IMR-90 (cell line): ENCODE data around the gene DOK6. TPM values are rescaled to one million over a fixed set of nuclear protein-coding genes. Genes with fewer than 3 reads are reported as not detected.
A peak's percentile ranks its signal among the peaks of the same experiment; 100 is the strongest.

Experiments
- ATAC-seq: fragments of 200-7000 bp; cut with Tn5 transposase; 2 replicates; pipeline ENCODE4 v1.9.1; 2020; ENCODE audit warnings: low read depth, mild to moderate bottlenecking, moderate library complexity
- BruUV-seq: library from RNA; stranded (reverse); fragments of 400-500 nt; replicated peaks from 2 replicates; lab custom pipeline; 2021; lab: Mats Ljungman, UMichigan
- CTCF ChIA-PET: fragments of 300-600 bp; formaldehyde crosslinking; extraction: SDS; loops from one replicate; lab custom pipeline; 2021; ENCODE audit warnings: antibody characterized with exemption; lab: Yijun Ruan, JAX
- POLR2A ChIA-PET: fragments of 300-600 bp; sonication (Branson Sonifier 250); formaldehyde crosslinking; loops from one replicate; lab custom pipeline; 2022; ENCODE audit warnings: antibody characterized with exemption; ENCODE audit not compliant: unreplicated experiment; lab: Charles Lee
- DNase-seq: peaks from one replicate; pipeline ENCODE4 v3.0.0; 2013
- H2AFZ ChIP-seq: replicated peaks from 2 replicates; pipeline ENCODE3; 2013; ENCODE audit warnings: low read length, mild to moderate bottlenecking; ENCODE audit not compliant: poor library complexity
- H2AK5ac ChIP-seq: 2 replicates; pipeline ENCODE4 v1.6.1; 2013; ENCODE audit warnings: low read depth, low read length, inconsistent platforms
- H2AK9ac ChIP-seq: replicated peaks from 2 replicates; pipeline ENCODE3; 2013; ENCODE audit warnings: mild to moderate bottlenecking, low read depth, low read length, moderate library complexity; ENCODE audit not compliant: poor library complexity
- H2BK120ac ChIP-seq: 2 replicates; pipeline ENCODE4 v1.6.1; 2013; ENCODE audit warnings: low read depth, low read length, inconsistent platforms
- H2BK15ac ChIP-seq: 3 replicates; pipeline ENCODE4 v1.6.1; 2013; ENCODE audit warnings: low read depth, low read length, inconsistent platforms
- H2BK20ac ChIP-seq: 2 replicates; pipeline ENCODE4 v1.6.1; 2013; ENCODE audit warnings: low read depth, mild to moderate bottlenecking, inconsistent platforms, low read length, moderate library complexity
- H2BK5ac ChIP-seq: 2 replicates; pipeline ENCODE4 v1.6.1; 2013; ENCODE audit warnings: mild to moderate bottlenecking, low read depth, low read length, inconsistent platforms; ENCODE audit not compliant: poor library complexity, severe bottlenecking
- H3K14ac ChIP-seq: replicated peaks from 2 replicates; pipeline ENCODE4 v1.6.1; 2013; ENCODE audit warnings: low read depth, low read length, inconsistent platforms
- H3K18ac ChIP-seq: 2 replicates; pipeline ENCODE4 v1.6.1; 2013; ENCODE audit warnings: low read depth, low read length, control low read depth
- H3K23ac ChIP-seq: 2 replicates; pipeline ENCODE4 v1.6.1; 2013; ENCODE audit warnings: low read depth, low read length, inconsistent platforms
- H3K27ac ChIP-seq: 2 replicates; pipeline ENCODE4 v1.5.1; 2013; ENCODE audit warnings: mild to moderate bottlenecking, control low read depth, low read length; ENCODE audit not compliant: insufficient read depth
- H3K27me3 ChIP-seq: 2 replicates; pipeline ENCODE4 v1.6.1; 2013; ENCODE audit warnings: low read length; ENCODE audit not compliant: control insufficient read depth, insufficient read depth
- H3K36me3 ChIP-seq: 2 replicates; pipeline ENCODE4 v1.6.1; 2013; ENCODE audit warnings: low read length, mixed read lengths; ENCODE audit not compliant: control insufficient read depth, insufficient read depth
- H3K4ac ChIP-seq: 2 replicates; pipeline ENCODE4 v1.6.1; 2013; ENCODE audit warnings: low read depth, low read length, inconsistent platforms
- H3K4me1 ChIP-seq: 2 replicates; pipeline ENCODE4 v1.6.1; 2013; ENCODE audit warnings: low read length, mixed read lengths; ENCODE audit not compliant: control insufficient read depth, insufficient read depth
- H3K4me2 ChIP-seq: 2 replicates; pipeline ENCODE4 v1.6.1; 2013; ENCODE audit warnings: low read depth, mild to moderate bottlenecking, control low read depth, low read length, moderate library complexity
- H3K4me3 ChIP-seq: 2 replicates; pipeline ENCODE4 v1.5.1; 2013; ENCODE audit warnings: low read depth, mild to moderate bottlenecking, control low read depth, low read length, moderate library complexity; ENCODE audit not compliant: insufficient read depth
- H3K56ac ChIP-seq: 2 replicates; pipeline ENCODE4 v1.6.1; 2013; ENCODE audit warnings: low read length, inconsistent platforms; ENCODE audit not compliant: insufficient read depth; ENCODE audit errors: extremely low read depth
- H3K79me1 ChIP-seq, 2 experiments: 2 replicates each; pipeline ENCODE4 v1.6.1; 2013; ENCODE audit warnings: low read length in 2 of 2, inconsistent platforms in 1 of 2, low read depth in 1 of 2
- H3K9ac ChIP-seq: 2 replicates; pipeline ENCODE4 v1.6.1; 2013; ENCODE audit warnings: low read depth, low read length, control low read depth
- H3K9me1 ChIP-seq: 2 replicates; pipeline ENCODE4 v1.6.1; 2013; ENCODE audit warnings: low read length, inconsistent platforms; ENCODE audit not compliant: insufficient read depth
- H3K9me3 ChIP-seq: 2 replicates; pipeline ENCODE4 v1.6.1; 2013; ENCODE audit warnings: low read length; ENCODE audit not compliant: control insufficient read depth, insufficient read depth
- H4K20me1 ChIP-seq: 2 replicates; pipeline ENCODE4 v1.6.1; 2013; ENCODE audit warnings: low read length, inconsistent platforms; ENCODE audit not compliant: insufficient read depth
- H4K5ac ChIP-seq: 2 replicates; pipeline ENCODE4 v1.6.1; 2013; ENCODE audit warnings: mild to moderate bottlenecking, low read depth, low read length, control low read depth
- H4K8ac ChIP-seq, 2 experiments: 2 replicates each; pipeline ENCODE4 v1.6.1; 2013; ENCODE audit warnings: low read depth in 2 of 2, low read length in 2 of 2, control low read depth in 1 of 2, inconsistent platforms in 1 of 2
- H4K91ac ChIP-seq: 2 replicates; pipeline ENCODE4 v1.6.1; 2013; ENCODE audit warnings: low read depth, low read length, inconsistent platforms; ENCODE audit not compliant: insufficient read depth
- BHLHE40 ChIP-seq: fragments of 150-350 bp; IDR thresholded peaks from 2 replicates; pipeline ENCODE4 v1.6.1; 2016; ENCODE audit warnings: mild to moderate bottlenecking, low read depth, low read length
- CEBPB ChIP-seq: IDR thresholded peaks from 2 replicates; pipeline ENCODE4 v1.6.1; 2012; ENCODE audit warnings: low read depth, low read length, improper control_type of control experiment
- CHD1 ChIP-seq: IDR thresholded peaks from 2 replicates; pipeline ENCODE4 v1.6.1; 2012; ENCODE audit warnings: low read depth, low read length, improper control_type of control experiment
- CTCF ChIP-seq: conservative IDR thresholded peaks from 2 replicates; pipeline ENCODE4 v1.5.1; 2012; ENCODE audit warnings: mild to moderate bottlenecking, low read depth, low read length, improper control_type of control experiment
- ELK1 ChIP-seq: fragments of 150-350 bp; IDR thresholded peaks from 2 replicates; pipeline ENCODE4 v1.6.1; 2016; ENCODE audit warnings: low read depth, mild to moderate bottlenecking, low read length, moderate library complexity, borderline replicate concordance
- FOS ChIP-seq: fragments of 150-350 bp; IDR thresholded peaks from 2 replicates; pipeline ENCODE4 v1.6.1; 2016; ENCODE audit warnings: low read depth, low read length
- MAFK ChIP-seq: IDR thresholded peaks from 2 replicates; pipeline ENCODE4 v1.6.1; 2012; ENCODE audit warnings: low read depth, low read length, improper control_type of control experiment
- MAZ ChIP-seq: IDR thresholded peaks from 2 replicates; pipeline ENCODE4 v1.6.1; 2012; ENCODE audit warnings: low read depth, mild to moderate bottlenecking, low read length, improper control_type of control experiment, moderate library complexity, borderline replicate concordance
- MXI1 ChIP-seq: IDR thresholded peaks from 2 replicates; pipeline ENCODE4 v1.6.1; 2012; ENCODE audit warnings: low read depth, mild to moderate bottlenecking, low read length, moderate library complexity, borderline replicate concordance
- NFE2L2 ChIP-seq: fragments of 150-350 bp; IDR thresholded peaks from 2 replicates; pipeline ENCODE4 v1.6.1; 2016; ENCODE audit warnings: low read depth, mild to moderate bottlenecking, low read length
- POLR2A ChIP-seq: IDR thresholded peaks from 2 replicates; pipeline ENCODE4 v1.6.1; 2012; ENCODE audit warnings: mild to moderate bottlenecking, low read depth, low read length
- RAD21 ChIP-seq: IDR thresholded peaks from 2 replicates; pipeline ENCODE4 v1.6.1; 2012; ENCODE audit warnings: low read length, improper control_type of control experiment
- RCOR1 ChIP-seq: IDR thresholded peaks from 2 replicates; pipeline ENCODE4 v1.6.1; 2012; ENCODE audit warnings: mild to moderate bottlenecking, low read length, improper control_type of control experiment; ENCODE audit not compliant: insufficient replicate concordance
- RFX5 ChIP-seq: IDR thresholded peaks from 2 replicates; pipeline ENCODE4 v1.8.0; 2012; ENCODE audit warnings: low read depth, mild to moderate bottlenecking, low read length, moderate library complexity
- SMC3 ChIP-seq: fragments of 150-350 bp; IDR thresholded peaks from 2 replicates; pipeline ENCODE4 v1.6.1; 2016; ENCODE audit warnings: low read depth, mild to moderate bottlenecking, antibody characterized with exemption, low read length, moderate library complexity
- USF2 ChIP-seq: fragments of 150-350 bp; IDR thresholded peaks from 2 replicates; pipeline ENCODE4 v1.6.1; 2017; ENCODE audit warnings: mild to moderate bottlenecking, antibody characterized with exemption, low read length, low read depth
- WGBS, 2 experiments: methylation state at CpG; one replicate each; pipeline versions ENCODE4 v1.1.5 to v1.1.7; 2013; ENCODE audit warnings: missing lambda C conversion rate in 2 of 2; ENCODE audit not compliant: insufficient read length in 1 of 2; ENCODE audit errors: extremely low coverage in 2 of 2; 5-methylcytosine and 5-hydroxymethylcytosine counted together
- dilution Hi-C: fragments of 300-500 bp; cut with HindIII; formaldehyde crosslinking; loops from one replicate; pipeline ENCODE4 v1.14.3; 2018; ENCODE audit warnings: low sequenced_read_pairs; ENCODE audit not compliant: unreplicated experiment
- in situ Hi-C: fragments of 300-500 bp; cut with MboI; formaldehyde crosslinking; loops from 3 replicates; pipeline ENCODE4 v1.14.3; 2019; ENCODE audit warnings: low sequenced_read_pairs, inconsistent platforms, mixed read lengths
- intact Hi-C: fragments of 100-400 bp; cut with micrococcal nuclease; formaldehyde crosslinking; loops from 2 replicates; pipeline ENCODE4 v1.10.0; 2022
- polyA plus RNA-seq, 3 experiments: library from polyadenylated mRNA; depleted of rRNA; stranded (reverse); fragments of >200 nt; gene quantifications; 2 replicates each; pipeline ENCODE4 v1.2.3, GENCODE V29; 2012; ENCODE audit warnings: low replicate concordance in 1 of 3
- total RNA-seq: library from RNA; depleted of rRNA; stranded (reverse); fragments of >200 nt; gene quantifications from 2 replicates; pipeline ENCODE4 v1.2.3, GENCODE V29; 2012

DOK6 gene
- total and polyA plus RNA-seq, 2 of the 4 experiments (the other 2 are of a cell fraction) = 1.9 to 2.7 TPM

DNA sequence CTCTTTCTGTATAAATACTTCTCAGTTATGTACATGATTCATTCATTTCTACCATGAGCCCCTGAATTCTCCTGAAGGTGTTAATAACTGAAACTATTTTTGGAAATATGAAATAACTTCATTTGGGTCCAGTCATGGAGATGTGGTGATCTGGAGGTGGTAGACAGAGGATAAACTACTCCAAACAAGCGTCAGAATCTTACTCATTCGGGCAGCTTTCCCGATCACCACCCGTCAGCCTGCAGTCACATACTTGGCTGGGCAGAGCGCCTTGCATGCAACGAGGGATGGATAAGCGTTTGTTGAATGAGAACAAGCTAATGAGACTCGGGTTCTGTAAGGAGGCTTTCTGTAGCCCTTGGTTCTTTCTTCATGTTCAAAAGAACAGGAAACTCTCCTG lies 324.3 kb downstream of the DOK6 start:
- no peak overlapping the region for H3K23ac ChIP-seq
- no peak overlapping the region for H2BK5ac ChIP-seq
- H2AK9ac ChIP-seq = no peak overlapping the region
- no peak overlapping the region for H3K27ac ChIP-seq
- no peak overlapping the region for H3K4me2 ChIP-seq
- no peaks in the 10 kb centered on the region for H3K36me3 ChIP-seq
- no peak overlapping the region for H3K18ac ChIP-seq
- WGBS, 2 experiments = 87% methylated on average over 3 of the region's 8 CpGs; no CpG with 5 or more reads in 1 of the 2 experiments
- no peak overlapping the region for H2AFZ ChIP-seq
- H3K14ac ChIP-seq = no peak overlapping the region
- BruUV-seq = no TSS peak
- no peaks in the 10 kb centered on the region for H3K79me1 ChIP-seq
- DNase-seq (peak; percentile 41), ATAC-seq (no peak)
- no peak overlapping the region for H3K9ac ChIP-seq
- H3K9me3 ChIP-seq = no peaks in the 10 kb centered on the region
- no peak for TF ChIP-seq MXI1
- TF ChIP-seq MAFK = no peak
- TF ChIP-seq POLR2A = no peak
- TF ChIP-seq NFE2L2 = no peak
- no peak for TF ChIP-seq RFX5
- TF ChIP-seq RAD21 = no peak
- TF ChIP-seq CTCF = no peak
- TF ChIP-seq CHD1 = no peak
- TF ChIP-seq MAZ = no peak
- TF ChIP-seq FOS = no peak
- no peak for TF ChIP-seq SMC3
- no peak for TF ChIP-seq USF2
- no peak for TF ChIP-seq BHLHE40
- no peak for TF ChIP-seq CEBPB
- TF ChIP-seq ELK1 = no peak
- no peak for TF ChIP-seq RCOR1
- dilution Hi-C loops (no loop called here), intact Hi-C loops (no loop called here), in situ Hi-C loops (no loop called here)
- no peak overlapping the region for H2BK20ac ChIP-seq
- H2BK15ac ChIP-seq = no peak overlapping the region
- no peak overlapping the region for H4K8ac ChIP-seq
- H3K9me1 ChIP-seq = no peaks in the 10 kb centered on the region
- no peak overlapping the region for H4K91ac ChIP-seq
- no peak overlapping the region for H3K4ac ChIP-seq
- no peak overlapping the region for H3K56ac ChIP-seq
- no peak overlapping the region for H2BK120ac ChIP-seq
- H3K4me3 ChIP-seq = no peak overlapping the region
- ChIA-PET CTCF (no interaction called here), POLR2A (no interaction called here)
- no peaks in the 10 kb centered on the region for H3K27me3 ChIP-seq
- no peaks in the 10 kb centered on the region for H3K4me1 ChIP-seq
- no peak overlapping the region for H2AK5ac ChIP-seq
- H4K20me1 ChIP-seq = no peaks in the 10 kb centered on the region
- H4K5ac ChIP-seq = no peak overlapping the region
